Measurements from ENCODE around the gene SGSM2.

The SGSM2 gene

GRCh38 chr17:2366747-2367494, 29.6 kb downstream of the SGSM2 start:
- no peak for DNase-seq (ENCODE audit: extremely low read depth in 1 of 2, low read depth in 1 of 2)

GRCh38 chr17:2368359-2368758, 31.1 kb downstream of the SGSM2 start:
- DNase-seq (ENCODE audit: extremely low read depth in 1 of 2, low read depth in 1 of 2): no peak

GRCh38 chr17:2369039-2369438, 31.7 kb downstream of the SGSM2 start:
- DNase-seq (ENCODE audit: extremely low read depth in 1 of 2, low read depth in 1 of 2): no peak

- DNase-seq (ENCODE audit: extremely low read depth in 1 of 2, low read depth in 1 of 2): no peak
Observed at GRCh38 chr17:2369551-2370210, 32.4 kb downstream of the SGSM2 start.

DNA sequence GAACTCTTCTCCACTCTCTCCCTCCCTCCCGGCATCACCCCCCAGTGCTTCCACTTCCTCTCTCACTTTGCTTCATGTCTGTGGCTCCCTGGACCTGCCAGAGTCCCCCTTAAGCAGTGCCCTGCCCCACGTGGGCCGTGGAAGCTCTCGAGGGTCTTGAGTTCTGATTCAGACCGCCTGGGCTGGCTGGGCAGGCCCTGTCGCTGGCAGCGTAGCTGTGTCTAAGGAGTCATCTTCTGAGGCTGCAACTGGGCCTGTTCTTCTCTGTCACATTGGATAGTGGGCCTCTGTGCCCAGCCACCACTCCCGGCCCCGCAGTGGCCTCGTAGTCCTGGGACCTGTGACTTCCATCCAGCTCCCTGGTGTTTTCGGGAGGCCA, 32.9 kb downstream of the SGSM2 start:
- no peak for DNase-seq (ENCODE audit: extremely low read depth in 1 of 2, low read depth in 1 of 2)

DNA sequence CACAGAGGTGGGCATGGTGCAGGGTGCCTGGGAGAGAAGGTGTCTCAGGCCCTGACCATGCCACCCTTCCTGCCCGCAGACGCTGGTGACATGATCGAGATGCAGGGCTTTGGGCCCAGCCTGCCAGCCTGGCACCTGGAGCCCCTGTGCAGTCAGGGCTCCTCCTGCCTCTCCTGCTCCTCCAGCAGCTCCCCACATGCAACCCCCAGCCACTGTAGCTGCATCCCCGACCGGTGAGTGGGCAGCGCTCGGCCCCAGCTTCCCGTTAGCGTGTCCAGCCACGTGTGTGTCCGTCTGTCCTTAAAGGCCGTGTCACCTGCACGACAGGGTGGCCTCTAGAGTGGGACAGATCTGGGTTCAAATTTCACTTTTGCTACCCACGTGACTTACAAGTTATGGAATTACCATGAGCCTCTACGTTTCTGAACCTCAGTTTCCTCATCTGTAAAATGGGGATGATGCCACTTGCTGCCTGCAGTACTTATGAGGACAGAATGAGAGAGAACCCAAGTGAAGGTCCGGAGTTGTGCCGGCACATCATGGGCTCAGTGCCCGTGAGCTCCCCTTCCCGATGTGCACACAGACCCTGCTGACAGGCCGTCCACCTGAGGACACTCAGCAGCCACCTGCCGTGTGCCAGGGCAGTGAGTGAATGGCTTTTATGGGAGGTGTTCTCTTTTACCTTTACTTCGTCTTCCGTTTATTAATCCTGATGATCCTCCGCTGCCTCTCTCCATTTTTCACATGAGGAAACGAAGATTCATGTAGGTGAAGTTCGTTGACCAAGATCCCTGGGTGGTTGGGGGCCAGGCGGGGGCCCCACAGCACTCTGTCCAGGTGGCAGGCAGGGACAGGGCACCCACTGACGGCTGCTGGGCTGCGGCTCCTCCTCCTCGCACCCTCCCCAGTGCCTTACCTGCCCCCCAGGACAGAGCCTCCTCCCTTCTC, 34.2 kb downstream of the SGSM2 start:
- no peak for DNase-seq (ENCODE audit: extremely low read depth in 1 of 2, low read depth in 1 of 2)

DNA sequence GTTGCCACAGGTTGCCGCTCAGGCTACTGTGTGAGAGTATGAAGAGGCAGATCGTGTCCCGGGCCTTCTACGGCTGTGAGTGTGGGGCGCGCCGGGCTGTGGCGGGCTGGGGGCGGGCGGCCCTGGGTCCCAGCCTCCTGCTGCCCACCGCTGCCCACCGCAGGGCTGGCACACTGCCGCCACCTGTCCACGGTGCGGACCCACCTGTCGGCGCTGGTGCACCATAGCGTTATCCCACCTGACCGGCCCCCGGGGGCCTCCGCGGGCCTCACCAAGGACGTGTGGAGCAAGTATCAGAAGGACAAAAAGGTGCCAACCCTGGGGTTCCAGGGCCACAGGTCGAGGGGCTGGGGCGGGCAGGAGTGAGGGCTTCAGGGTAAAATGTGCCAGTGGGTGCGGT, 34.9 kb downstream of the SGSM2 start:
- DNase-seq (ENCODE audit: extremely low read depth in 1 of 2, low read depth in 1 of 2): no peak

GRCh38 chr17:2372681-2373080, 35.4 kb downstream of the SGSM2 start:
- DNase-seq (ENCODE audit: extremely low read depth in 1 of 2, low read depth in 1 of 2): no peak

DNA sequence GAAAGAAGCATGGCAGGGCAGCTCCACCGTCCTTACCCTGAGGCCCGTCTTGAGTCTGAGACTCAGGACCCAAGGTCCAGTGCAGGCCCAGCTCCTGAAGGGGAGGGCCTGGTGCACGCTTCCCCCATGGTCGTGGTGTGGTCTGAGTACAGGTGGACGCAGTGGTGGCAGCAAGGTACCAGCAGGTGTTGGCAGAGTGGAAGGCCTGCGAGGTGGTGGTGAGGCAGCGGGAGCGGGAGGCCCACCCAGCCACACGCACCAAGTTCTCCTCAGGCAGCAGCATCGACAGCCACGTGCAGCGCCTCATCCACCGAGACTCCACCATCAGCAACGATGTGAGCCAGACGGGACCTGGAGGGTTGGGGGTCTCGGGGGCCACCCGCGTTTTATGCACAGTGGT, 35.9 kb downstream of the SGSM2 start:
- no peak for DNase-seq (ENCODE audit: extremely low read depth in 1 of 2, low read depth in 1 of 2)

DNA sequence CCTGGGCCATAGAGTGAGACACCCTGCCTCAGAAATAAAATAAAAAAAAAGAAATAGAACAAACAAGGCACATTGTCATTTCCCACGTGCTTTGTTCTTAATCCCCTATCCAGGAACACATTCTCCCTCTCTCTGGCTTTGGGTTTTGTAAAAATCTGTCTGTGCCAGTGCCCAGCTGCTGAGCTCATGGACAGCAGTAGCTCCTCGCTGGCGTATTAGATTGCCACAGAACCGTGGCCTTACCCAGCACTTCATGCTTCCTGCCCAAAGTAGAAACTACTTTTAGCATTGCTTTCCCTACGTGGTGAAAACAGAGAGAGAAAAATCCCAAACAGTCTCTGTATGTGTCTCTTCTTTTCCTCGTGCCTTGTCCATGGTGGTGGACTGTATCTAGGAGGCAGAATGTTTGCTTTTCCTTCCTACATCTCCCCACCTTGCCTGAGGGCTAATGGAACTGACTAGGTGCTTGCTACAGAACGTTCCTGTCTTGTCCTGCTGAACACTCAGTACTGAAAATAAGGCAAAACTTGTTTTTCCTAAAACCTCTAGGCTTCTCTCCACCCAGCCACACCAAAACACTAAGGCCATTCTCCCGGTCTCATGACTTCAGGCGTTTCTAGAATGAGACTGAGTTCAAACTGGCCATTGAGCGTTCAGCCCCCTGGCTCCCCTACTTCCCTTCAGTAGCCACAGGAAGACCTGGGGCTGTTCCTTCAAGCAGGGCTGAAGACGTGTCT, 37.4 kb downstream of the SGSM2 start:
- DNase-seq (ENCODE audit: extremely low read depth in 1 of 2, low read depth in 1 of 2): no peak

DNA sequence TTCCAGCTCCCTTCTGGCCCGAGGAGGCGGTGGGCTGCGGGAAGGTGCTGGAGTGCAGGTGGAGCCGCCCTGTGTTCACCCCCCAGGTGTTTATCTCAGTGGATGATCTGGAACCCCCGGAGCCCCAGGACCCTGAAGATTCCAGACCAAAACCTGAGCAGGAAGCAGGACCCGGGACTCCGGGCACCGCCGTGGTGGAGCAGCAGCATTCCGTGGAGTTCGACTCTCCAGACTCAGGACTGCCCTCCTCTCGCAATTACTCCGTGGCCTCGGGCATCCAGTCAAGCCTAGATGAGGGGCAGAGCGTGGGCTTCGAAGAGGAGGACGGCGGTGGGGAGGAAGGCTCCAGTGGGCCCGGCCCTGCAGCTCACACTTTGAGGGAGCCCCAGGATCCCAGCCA, 38.1 kb downstream of the SGSM2 start:
- DNase-seq (ENCODE audit: extremely low read depth in 1 of 2, low read depth in 1 of 2): no peak

DNA sequence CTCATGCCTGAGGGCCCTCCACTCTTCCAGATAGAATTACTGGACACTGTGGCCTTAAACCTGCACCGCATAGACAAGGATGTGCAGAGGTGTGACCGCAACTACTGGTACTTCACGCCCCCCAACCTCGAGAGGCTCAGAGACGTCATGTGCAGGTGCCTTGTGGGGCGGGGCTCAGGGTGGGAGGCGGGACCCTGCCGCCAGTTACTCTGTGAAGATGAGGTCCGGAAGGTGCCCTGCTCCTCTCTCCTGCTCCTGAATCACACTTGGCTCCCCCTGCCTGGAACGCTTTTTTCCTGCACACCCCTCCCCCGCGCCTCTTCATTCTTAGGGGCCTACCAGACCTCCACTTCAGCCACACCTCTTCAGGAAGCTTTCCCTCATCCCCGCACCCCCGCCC, 38.8 kb downstream of the SGSM2 start:
- DNase-seq (ENCODE audit: extremely low read depth in 1 of 2, low read depth in 1 of 2): no peak

GRCh38 chr17:2377659-2378058, 40.4 kb downstream of the SGSM2 start:
- no peak for DNase-seq (ENCODE audit: extremely low read depth in 1 of 2, low read depth in 1 of 2)

DNA sequence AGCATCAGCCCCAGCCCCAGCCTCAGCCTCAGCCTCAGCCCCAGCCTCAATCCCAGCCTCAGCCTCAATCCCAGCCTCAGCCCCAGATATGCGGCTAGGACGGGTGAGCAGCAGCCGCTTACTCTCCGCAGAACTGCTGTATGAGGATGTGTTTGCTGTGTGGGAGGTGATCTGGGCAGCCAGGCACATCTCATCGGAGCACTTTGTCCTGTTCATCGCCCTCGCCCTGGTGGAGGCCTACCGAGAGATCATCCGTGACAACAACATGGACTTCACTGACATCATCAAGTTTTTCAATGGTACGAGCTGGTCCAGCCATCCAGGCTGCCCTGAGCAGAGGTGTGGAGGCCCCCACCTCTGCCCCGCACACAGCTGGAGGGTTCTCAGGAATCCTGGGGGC, 41.6 kb downstream of the SGSM2 start:
- DNase-seq (ENCODE audit: extremely low read depth in 1 of 2, low read depth in 1 of 2): no peak

DNA sequence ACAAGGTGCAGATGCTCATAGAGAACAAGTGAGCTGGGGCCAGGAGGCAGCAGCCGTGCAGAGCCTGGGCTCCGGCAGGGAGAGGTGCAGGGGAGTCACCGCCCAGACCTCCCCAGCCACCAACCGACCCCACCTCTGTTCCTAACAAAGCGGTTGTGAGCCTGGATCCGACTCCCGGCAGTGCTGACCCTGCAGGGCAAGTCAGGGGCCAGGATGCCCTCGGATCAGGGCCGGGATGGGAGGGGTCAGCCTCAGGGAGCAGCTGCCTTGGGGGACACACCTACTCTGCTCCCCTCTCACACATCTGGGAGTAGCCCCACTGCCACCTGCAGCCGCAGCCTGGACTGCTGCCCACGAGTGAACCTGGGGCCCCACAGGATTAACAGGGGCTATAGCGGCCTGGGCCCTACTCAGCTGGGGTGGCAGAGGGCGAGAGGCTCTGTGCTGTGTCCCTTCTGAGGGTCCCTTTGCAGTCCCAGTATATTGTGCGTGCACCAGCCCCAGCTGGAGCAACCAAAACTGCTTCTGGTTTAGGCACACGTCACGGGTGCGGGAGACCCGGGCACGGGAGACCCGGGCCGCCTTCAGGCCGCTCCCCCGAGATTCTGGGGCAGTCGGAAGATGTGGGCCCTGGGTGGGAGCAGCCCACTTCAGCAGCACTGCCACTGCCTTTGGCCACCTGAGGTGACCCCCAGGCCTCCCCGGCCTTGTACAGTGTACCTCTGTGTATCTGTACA, 42.4 kb downstream of the SGSM2 start:
- no peak for DNase-seq (ENCODE audit: extremely low read depth in 1 of 2, low read depth in 1 of 2)

DNA sequence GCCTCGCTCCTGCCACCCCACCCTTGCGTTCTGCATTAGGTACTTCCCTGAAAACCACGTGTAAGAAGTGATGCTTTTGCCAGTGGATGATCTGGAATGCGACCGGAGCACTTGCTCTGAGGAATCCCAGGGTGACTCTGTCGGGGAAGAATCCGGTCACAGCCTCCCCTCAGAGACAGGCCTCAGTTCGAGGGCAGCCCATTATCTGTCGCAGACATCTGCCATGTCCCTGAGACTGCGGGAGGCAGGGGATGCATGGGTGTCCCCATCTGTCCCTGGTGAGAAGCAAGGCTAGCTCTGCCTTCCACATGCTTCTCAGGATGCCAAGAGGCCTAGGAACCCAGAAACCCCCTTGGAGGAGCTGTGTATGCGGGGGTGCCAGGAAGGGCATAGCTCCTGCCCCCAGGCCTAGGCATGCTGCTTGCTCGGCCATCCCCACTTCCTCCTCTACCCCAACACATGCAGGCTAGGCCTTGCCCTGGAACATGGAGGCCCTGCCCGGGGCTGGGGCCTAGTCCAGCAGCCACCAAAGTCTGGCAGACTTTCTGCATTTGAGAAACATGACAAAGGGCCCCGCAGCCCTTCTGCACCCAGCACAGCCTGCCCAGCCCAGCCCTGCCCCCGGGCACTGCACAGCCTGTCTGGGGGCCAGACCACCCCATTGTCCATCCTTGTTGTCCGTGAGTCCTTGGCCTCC, 43.1 kb downstream of the SGSM2 start:
- DNase-seq (ENCODE audit: extremely low read depth in 1 of 2, low read depth in 1 of 2): no peak

GRCh38 chr17:2380950-2381649, 43.8 kb downstream of the SGSM2 start:
- no peak for DNase-seq (ENCODE audit: extremely low read depth in 1 of 2, low read depth in 1 of 2)

DNA sequence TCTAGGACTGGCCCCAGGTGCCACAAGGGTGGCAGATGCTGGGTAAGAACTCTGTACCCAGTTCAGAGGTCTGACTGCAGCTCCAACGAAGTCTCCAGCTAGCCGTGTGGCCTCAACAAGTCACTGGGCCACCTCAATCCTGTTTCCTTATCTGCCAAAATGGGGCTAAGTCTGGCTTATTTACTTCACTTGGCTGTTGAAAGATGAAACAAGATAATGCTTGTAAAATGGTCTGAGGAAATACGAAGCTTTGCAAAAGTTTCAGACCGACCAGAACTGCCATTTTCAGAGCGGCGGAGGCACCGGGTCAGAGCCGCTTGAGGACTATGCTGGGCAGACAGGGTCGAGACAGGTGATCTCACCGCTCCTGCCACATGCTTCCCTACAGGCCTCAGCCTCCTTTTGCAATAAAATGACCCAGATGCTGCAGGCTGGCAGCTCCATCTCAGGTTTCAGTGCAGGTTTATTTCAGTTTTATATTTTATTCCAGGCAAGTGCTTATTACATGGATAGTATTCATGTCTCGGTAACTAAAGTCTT, 46.4 kb downstream of the SGSM2 start:
- no peak for DNase-seq (ENCODE audit: extremely low read depth in 1 of 2, low read depth in 1 of 2)

Data from activated CD8-positive, alpha-beta memory T cell treated with anti-CD3 and anti-CD28 coated beads for 1 hour (primary cell).